Measurements from ENCODE around the gene PPP1R7.
A peak's percentile ranks its signal among the peaks of the same experiment; 100 is the strongest.

PPP1R7 gene

DNA sequence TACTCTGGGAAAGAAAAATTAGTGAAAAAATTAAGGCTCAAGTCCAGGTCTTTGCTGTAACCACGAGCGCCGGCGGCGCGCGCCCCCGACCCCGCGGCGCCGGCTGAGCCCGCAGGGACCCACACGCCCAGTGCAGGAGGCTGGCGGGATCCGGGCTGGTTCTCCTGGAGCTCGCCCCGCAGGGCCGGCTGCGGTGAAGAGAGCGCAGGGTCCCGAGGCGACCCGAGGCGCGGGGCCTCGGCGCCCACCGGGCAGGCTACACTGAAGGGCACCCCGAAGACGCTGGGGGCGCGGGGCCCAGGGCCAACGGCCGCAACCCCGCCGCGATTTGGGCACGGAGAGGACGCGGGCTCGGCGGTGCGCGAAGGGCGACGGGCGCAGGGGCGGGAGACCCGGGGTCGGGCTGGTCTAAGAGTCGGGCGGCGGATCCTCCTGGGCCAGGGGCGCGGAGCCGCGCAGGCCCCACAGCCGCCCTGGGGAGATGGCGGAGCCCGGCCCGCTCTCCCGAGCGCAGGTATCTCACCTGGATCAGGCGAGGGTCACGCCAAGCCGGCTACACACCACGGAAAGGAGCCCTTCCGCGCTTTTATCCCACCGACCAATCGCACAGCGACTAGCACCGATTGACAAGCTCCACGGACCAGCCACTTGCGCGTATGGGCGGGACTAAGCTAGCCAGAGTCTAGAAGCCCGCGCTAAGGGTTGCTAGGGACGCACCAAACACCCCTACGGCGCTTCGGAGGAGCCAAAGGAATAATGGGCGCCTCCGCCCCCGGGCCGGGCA is 1.2 kb upstream of the PPP1R7 start, which contains the start of gene PASK:
Gene PASK (minus strand): TSS at position 582 of the 784 bp plus-strand sequence. CDS start 6,440 bp downstream, outside the sequence.
- no peaks in the 10 kb centered on the region for H3K9me3 ChIP-seq (ENCODE audit: control insufficient read depth, insufficient read depth, low read depth, low read length)
- no peaks in the 10 kb centered on the region for H3K4me1 ChIP-seq (ENCODE audit: control insufficient read depth, insufficient read depth, low read length)
- peak within 1 kb of the TSS; percentile 94 for H3K4me3 ChIP-seq (ENCODE audit: low read depth, low read length)
- ChIA-PET CTCF (interaction anchor here (0.9 kb wide), 1 partner anchor 140 kb away, joined by 3 read pairs; no protein-coding TSS in a partner anchor), POLR2A (interaction anchor here (0.6 to 2.7 kb wide), 13 partner anchors 8 to 553 kb away, joined by 3 to 13 read pairs (median 3); partner anchors contain the start of genes ING5 and MTERF4)
- peaks cover 0 to 16% of the 10 kb centered on the region in 2 experiments; a peak in 2 of 3 replicates for H3K36me3 ChIP-seq (ENCODE audit: control insufficient read depth in 2 of 2, insufficient read depth in 1 of 2, low read length in 2 of 2)
- H3K27ac ChIP-seq (ENCODE audit: extremely low read depth, low read depth, low read length), result peak within 1 kb of the TSS; percentile 54; the same call in 1 of the 2 replicates
- TF ChIP-seq PRDM1 (tag by site-specific recombination; IDR thresholded peaks at IDR 0.05) (no peak), ZNF37A (tag by site-specific recombination; IDR thresholded peaks at IDR 0.05) (no peak), PBX3 (CRISPR knock-in tag; IDR thresholded peaks at IDR 0.05) (peak; percentile 57; the same call in 1 of the 2 replicates), ZNF660 (tag by site-specific recombination; IDR thresholded peaks at IDR 0.05) (no peak), ZNF548 (tag by site-specific recombination; IDR thresholded peaks at IDR 0.05) (no peak), ZNF692 (tag by site-specific recombination; IDR thresholded peaks at IDR 0.05) (peak; percentile 49; the same call in 1 of the 2 replicates), SP2 (tag by site-specific recombination; IDR thresholded peaks at IDR 0.05) (peak; percentile 84), ZXDB (tag by site-specific recombination; IDR thresholded peaks at IDR 0.05) (peak; percentile 36; the same call in 1 of the 2 replicates), ZFHX2 (tag by site-specific recombination; conservative IDR thresholded peaks at IDR 0.05) (peak; percentile 39; the same call in 1 of the 2 replicates), TCF7L2 (IDR thresholded peaks at IDR 0.05; ENCODE audit: borderline replicate concordance, low read depth, low read length) (peak; percentile 32; the same call in 1 of the 2 replicates), ZNF221 (tag by site-specific recombination; IDR thresholded peaks at IDR 0.05; ENCODE audit: borderline replicate concordance) (no peak), ZFP41 (tag by site-specific recombination; IDR thresholded peaks at IDR 0.05; ENCODE audit: borderline replicate concordance) (no peak), ZFP69B (tag by site-specific recombination; IDR thresholded peaks at IDR 0.05) (0 out of 2 replicates have a peak, but pooled peaks have one; percentile 18), ZNF488 (tag by site-specific recombination; IDR thresholded peaks at IDR 0.05) (no peak), GLIS2 (tag by site-specific recombination; IDR thresholded peaks at IDR 0.05) (0 out of 2 replicates have a peak, but pooled peaks have one; percentile 4), ZBTB48 (tag by site-specific recombination; IDR thresholded peaks at IDR 0.05) (peak; percentile 54; the same call in 1 of the 2 replicates), ZBTB8A (tag by site-specific recombination; IDR thresholded peaks at IDR 0.05) (peak; percentile 92)
- TF ChIP-seq, protein P1, sequence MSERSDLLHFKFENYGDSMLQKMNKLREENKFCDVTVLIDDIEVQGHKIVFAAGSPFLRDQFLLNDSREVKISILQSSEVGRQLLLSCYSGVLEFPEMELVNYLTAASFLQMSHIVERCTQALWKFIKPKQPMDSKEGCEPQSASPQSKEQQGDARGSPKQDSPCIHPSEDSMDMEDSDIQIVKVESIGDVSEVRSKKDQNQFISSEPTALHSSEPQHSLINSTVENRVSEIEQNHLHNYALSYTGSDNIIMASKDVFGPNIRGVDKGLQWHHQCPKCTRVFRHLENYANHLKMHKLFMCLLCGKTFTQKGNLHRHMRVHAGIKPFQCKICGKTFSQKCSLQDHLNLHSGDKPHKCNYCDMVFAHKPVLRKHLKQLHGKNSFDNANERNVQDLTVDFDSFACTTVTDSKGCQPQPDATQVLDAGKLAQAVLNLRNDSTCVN (tag by site-specific recombination; optimal IDR thresholded peaks at IDR 0.05), result peak; percentile 71
- TF ChIP-seq, protein P2, sequence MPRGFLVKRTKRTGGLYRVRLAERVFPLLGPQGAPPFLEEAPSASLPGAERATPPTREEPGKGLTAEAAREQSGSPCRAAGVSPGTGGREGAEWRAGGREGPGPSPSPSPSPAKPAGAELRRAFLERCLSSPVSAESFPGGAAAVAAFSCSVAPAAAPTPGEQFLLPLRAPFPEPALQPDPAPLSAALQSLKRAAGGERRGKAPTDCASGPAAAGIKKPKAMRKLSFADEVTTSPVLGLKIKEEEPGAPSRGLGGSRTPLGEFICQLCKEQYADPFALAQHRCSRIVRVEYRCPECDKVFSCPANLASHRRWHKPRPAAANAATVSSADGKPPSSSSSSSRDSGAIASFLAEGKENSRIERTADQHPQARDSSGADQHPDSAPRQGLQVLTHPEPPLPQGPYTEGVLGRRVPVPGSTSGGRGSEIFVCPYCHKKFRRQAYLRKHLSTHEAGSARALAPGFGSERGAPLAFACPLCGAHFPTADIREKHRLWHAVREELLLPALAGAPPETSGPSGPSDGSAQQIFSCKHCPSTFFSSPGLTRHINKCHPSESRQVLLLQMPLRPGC (tag by site-specific recombination; IDR thresholded peaks at IDR 0.05), result no peak
- TF ChIP-seq, protein P3, sequence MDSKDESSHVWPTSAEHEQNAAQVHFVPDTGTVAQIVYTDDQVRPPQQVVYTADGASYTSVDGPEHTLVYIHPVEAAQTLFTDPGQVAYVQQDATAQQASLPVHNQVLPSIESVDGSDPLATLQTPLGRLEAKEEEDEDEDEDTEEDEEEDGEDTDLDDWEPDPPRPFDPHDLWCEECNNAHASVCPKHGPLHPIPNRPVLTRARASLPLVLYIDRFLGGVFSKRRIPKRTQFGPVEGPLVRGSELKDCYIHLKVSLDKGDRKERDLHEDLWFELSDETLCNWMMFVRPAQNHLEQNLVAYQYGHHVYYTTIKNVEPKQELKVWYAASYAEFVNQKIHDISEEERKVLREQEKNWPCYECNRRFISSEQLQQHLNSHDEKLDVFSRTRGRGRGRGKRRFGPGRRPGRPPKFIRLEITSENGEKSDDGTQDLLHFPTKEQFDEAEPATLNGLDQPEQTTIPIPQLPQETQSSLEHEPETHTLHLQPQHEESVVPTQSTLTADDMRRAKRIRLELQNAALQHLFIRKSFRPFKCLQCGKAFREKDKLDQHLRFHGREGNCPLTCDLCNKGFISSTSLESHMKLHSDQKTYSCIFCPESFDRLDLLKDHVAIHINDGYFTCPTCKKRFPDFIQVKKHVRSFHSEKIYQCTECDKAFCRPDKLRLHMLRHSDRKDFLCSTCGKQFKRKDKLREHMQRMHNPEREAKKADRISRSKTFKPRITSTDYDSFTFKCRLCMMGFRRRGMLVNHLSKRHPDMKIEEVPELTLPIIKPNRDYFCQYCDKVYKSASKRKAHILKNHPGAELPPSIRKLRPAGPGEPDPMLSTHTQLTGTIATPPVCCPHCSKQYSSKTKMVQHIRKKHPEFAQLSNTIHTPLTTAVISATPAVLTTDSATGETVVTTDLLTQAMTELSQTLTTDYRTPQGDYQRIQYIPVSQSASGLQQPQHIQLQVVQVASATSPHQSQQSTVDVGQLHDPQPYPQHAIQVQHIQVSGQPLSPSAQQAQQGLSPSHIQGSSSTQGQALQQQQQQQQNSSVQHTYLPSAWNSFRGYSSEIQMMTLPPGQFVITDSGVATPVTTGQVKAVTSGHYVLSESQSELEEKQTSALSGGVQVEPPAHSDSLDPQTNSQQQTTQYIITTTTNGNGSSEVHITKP (tag by site-specific recombination; IDR thresholded peaks at IDR 0.05), result peak; percentile 88
- TF ChIP-seq, protein P4, sequence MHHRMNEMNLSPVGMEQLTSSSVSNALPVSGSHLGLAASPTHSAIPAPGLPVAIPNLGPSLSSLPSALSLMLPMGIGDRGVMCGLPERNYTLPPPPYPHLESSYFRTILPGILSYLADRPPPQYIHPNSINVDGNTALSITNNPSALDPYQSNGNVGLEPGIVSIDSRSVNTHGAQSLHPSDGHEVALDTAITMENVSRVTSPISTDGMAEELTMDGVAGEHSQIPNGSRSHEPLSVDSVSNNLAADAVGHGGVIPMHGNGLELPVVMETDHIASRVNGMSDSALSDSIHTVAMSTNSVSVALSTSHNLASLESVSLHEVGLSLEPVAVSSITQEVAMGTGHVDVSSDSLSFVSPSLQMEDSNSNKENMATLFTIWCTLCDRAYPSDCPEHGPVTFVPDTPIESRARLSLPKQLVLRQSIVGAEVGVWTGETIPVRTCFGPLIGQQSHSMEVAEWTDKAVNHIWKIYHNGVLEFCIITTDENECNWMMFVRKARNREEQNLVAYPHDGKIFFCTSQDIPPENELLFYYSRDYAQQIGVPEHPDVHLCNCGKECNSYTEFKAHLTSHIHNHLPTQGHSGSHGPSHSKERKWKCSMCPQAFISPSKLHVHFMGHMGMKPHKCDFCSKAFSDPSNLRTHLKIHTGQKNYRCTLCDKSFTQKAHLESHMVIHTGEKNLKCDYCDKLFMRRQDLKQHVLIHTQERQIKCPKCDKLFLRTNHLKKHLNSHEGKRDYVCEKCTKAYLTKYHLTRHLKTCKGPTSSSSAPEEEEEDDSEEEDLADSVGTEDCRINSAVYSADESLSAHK (tag by site-specific recombination; IDR thresholded peaks at IDR 0.05), result no peak
